GM06990 (cell line): ENCODE data around the gene CPXM1.

Experiments used
- DNase-seq: peaks from one replicate; pipeline ENCODE4 v3.0.0-alpha.2; 2011; ENCODE audit not compliant: insufficient read length; ENCODE audit errors: extremely low read depth
- H3K27me3 ChIP-seq: replicated peaks from 2 replicates; pipeline ENCODE4 v1.6.0; 2011; ENCODE audit warnings: low read length; ENCODE audit not compliant: control insufficient read depth, insufficient read depth
- H3K36me3 ChIP-seq: 2 replicates; pipeline ENCODE4 v1.5.1; 2011; ENCODE audit warnings: low read length; ENCODE audit not compliant: control insufficient read depth, insufficient read depth
- H3K4me3 ChIP-seq: replicated peaks from 2 replicates; pipeline ENCODE4 v1.5.1; 2011; ENCODE audit warnings: low read depth, mild to moderate bottlenecking, control low read depth, low read length
- CTCF ChIP-seq: IDR thresholded peaks from 2 replicates; pipeline ENCODE4 v1.5.1; 2011; ENCODE audit warnings: low read length, control low read depth, mild to moderate bottlenecking, inconsistent platforms; ENCODE audit not compliant: insufficient read depth, poor library complexity, severe bottlenecking

The CPXM1 gene

GRCh38 chr20:2753461-2754040 lies 46.9 kb downstream of the CPXM1 start:
- no peak for TF ChIP-seq CTCF
- H3K4me3 ChIP-seq = no peak overlapping the region
- DNase-seq = no peak
- no peaks in the 10 kb centered on the region for H3K36me3 ChIP-seq
- peaks cover 6% of the 10 kb centered on the region for H3K27me3 ChIP-seq

GRCh38 chr20:2752567-2753460 lies 47.6 kb downstream of the CPXM1 start:
- peak; percentile 79 for TF ChIP-seq CTCF
- Histone ChIP-seq H3K36me3 (no peaks in the 10 kb centered on the region), H3K4me3 (peak overlapping the region; percentile 34), H3K27me3 (peaks cover 6% of the 10 kb centered on the region)
- DNase-seq = peak; percentile 28

- Histone ChIP-seq H3K27me3 (peaks cover 6% of the 10 kb centered on the region), H3K36me3 (no peaks in the 10 kb centered on the region), H3K4me3 (peak overlapping the region; percentile 34)
- TF ChIP-seq CTCF = no peak
- no peak for DNase-seq
These were observed 48.4 kb downstream of the CPXM1 start for GRCh38 chr20:2751878-2752566.

GRCh38 chr20:2751347-2751877 lies 49.0 kb downstream of the CPXM1 start:
- TF ChIP-seq CTCF = no peak
- DNase-seq = no peak
- peaks cover 6% of the 10 kb centered on the region for H3K27me3 ChIP-seq

GRCh38 chr20:2750491-2751251 lies 49.8 kb downstream of the CPXM1 start:
- peaks cover 2% of the 10 kb centered on the region; the same call in 1 of the 2 replicates for H3K27me3 ChIP-seq

More at GRCh38 chr20:2751347-2751877, 49.0 kb downstream of the CPXM1 start:
- no peaks in the 10 kb centered on the region for H3K36me3 ChIP-seq
- H3K4me3 ChIP-seq = no peak overlapping the region

More at GRCh38 chr20:2750491-2751251, 49.8 kb downstream of the CPXM1 start:
- TF ChIP-seq CTCF = no peak
- Histone ChIP-seq H3K4me3 (no peak overlapping the region), H3K36me3 (no peaks in the 10 kb centered on the region)
- DNase-seq = no peak
